HG03135 (cell line): ENCODE measurements around the gene RNF6.
"Not testable (repeated sequence)": the region's sequence is repeated elsewhere in the genome, so short reads cannot be mapped to it uniquely, and the experiment has no call there.

Source experiments
- ATAC-seq: cut with Tn5 transposase; IDR thresholded peaks from one replicate; pipeline ENCODE4 v1.9.1; 2021; ENCODE audit warnings: mild to moderate bottlenecking, moderate library complexity; ENCODE audit not compliant: unreplicated experiment

RNF6 gene

DNA sequence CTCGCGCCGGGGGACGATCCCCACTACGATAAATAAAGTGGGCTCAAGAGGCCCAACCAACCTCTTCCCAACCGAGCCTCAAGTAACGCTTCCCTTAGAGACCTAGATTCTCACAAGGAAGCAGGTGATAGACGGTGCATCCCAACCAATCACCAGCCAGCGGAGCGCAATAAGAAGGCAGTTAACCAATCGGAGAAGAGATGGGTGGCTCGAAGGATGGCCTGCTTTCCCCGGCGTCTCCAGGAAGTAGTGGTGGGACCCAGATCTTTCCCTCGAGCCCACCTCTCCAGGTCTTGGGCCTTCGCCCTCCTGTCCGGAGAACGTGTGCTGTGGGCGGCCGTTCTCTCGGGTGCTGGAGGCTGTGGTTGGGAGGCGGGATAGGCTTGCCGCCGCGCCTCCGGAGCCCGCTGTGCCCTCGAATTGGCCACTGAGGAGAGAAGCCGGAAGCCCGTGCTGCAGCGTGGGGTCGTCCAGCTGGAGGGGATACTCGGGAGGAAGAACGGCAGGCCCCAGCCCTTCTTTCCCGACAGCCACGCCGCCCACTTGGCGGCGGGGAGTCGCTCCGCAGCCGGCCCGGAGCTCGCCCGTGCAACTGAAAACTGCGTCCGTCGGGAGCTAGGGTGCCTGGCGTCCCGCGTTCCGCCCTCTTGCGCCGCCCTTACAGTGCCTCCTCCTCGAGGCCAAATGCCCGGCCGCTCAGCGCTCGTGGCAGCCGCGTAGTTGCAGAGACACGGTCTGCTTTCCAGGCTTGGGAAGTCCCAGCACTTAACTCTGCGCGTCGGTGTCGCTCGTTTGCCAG lies at the start of gene RNF6:
TSS of gene RNF6 (minus strand) at position 594 of the 799 bp plus-strand sequence. CDS start 2,665 bp downstream, outside the sequence.
- ATAC-seq: peak; percentile 97

DNA sequence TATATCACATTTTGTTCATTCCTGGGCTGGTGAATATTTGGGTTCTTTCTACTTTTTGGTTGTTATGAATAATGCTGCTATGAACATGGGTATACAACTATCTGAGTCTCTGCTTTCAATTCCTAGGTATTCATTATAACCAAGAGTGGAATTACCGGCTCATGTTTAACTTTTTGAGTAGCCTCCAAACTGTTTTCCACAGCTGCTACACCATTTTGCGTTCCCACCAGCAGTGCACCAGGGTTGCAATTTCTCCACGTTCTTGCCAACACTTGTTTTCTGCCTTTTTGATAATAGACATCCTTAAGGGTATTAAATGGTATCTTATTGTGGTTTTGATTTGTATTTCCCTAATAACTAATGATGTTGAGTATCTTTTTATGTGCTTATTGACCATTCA lies 48.6 kb upstream of the RNF6 start:
- ATAC-seq: no peak

DNA sequence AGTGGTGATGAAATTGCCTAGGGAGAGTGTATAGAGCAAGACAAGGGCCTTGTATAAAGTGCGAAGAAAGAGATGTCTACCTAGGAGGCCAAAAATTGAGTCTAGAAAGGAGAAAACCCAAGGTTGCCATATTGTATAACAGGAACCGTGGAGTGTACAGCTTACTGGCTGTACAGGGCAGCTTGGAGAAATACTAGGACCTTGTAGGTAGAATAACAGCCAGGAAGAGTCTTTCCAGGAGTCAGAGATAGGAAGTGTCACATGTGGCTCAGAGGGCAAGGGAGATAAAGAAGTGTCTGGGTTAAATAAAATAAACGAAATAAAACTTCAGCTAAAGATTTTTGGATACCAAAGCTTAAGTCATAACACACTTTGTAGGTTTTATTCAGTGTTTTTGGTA lies 44.2 kb upstream of the RNF6 start:
- ATAC-seq: no peak

- ATAC-seq: no peak
These were observed 40.0 kb upstream of the RNF6 start for GRCh38 chr13:26262156-26262555.

DNA sequence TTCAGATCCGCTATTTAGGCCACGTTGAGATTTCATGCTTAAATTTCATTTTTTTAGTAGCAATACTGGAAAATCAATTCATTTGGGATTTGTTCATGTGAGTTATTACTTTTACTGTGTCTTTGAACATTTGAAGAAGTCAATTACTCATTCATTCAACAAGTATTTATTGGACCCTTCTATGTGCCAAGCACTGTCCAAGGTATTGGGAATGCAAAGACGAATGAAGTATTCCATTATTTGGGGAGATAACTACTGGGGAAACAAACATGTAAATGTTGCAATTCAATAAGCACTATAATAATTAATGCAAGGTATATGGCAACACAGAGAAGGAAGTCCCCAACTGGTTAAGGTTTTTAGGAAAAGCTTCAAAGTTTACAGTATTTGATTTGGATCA lies 37.5 kb upstream of the RNF6 start:
- ATAC-seq: no peak

DNA sequence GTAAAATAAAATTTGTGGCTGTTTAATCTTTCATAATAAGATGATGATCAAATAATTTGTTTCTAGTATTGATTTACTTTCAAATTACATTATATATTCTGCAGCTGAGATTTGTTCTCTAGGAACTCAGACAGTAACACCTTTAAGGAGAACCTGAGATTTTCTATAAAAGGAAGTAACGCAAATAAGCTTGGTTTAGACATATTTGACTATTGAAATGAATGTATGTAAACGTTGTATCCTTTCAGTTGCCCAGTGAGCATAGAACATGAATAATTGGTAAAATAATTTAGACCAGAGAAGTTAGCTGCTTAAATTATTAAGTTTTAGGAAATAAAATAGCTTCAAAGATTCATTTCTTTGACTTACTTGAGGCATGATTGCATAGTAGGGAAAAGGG lies 34.9 kb upstream of the RNF6 start:
- ATAC-seq: no peak

- ATAC-seq: no peak
These were observed 33.7 kb upstream of the RNF6 start for GRCh38 chr13:26255691-26256277.

GRCh38 chr13:26255115-26255514 lies 33.0 kb upstream of the RNF6 start:
- no peak for ATAC-seq

DNA sequence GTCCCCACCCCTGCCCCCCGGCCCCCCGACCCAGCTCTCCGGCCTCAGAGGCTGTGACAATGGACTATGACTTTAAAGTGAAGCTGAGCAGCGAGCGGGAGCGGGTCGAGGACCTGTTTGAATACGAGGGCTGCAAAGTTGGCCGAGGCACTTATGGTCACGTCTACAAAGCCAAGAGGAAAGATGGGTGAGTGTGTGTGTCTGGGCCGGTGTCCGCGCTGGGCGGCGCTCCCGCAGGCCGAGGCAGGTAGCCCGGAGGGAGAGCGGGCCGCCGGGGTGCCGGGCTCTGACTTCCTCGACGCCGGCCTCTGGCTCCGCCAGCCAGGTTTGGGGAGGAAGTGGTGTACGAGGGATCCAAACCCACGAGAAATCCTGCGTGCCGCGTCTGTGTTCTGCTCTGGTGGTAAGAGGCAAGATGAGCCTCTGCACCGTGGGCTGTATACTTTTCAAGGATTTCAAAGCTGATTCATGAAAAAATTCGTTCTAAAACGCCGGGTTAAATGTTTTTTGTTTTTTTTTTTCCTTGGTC lies 32.5 kb upstream of the RNF6 start:
- ATAC-seq: peak; percentile 31

GRCh38 chr13:26253787-26254582 lies 31.9 kb upstream of the RNF6 start, which contains the start of gene CDK8:
CDK8 (plus strand) TSS chr13:26254129; CDS start chr13:26254642, 513 bp downstream.
- peak; percentile 89 for ATAC-seq

DNA sequence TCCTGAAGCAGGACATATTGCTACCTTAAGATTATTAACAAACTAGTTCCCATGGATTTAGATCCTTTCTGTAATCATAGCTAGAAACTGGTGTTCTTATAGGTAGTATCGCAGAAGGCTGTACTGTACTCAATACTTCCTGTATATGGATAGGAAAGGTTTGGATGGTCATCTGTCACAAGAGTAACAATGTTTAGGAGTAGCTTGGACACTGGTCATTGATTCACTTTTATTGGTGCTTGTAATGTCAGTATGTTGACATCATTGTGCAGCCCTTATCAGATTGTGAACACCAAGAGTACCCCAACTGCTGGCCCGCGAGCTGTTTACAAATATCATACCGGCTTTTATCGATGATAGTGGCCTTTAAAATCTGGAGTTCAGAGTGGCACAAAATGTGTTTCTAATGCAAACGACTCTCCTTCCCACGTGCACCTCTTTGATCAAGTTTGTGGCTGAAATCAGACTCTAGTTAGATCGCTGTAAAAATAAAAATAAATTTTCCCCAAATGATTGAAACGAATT lies 31.2 kb upstream of the RNF6 start:
- no peak for ATAC-seq

DNA sequence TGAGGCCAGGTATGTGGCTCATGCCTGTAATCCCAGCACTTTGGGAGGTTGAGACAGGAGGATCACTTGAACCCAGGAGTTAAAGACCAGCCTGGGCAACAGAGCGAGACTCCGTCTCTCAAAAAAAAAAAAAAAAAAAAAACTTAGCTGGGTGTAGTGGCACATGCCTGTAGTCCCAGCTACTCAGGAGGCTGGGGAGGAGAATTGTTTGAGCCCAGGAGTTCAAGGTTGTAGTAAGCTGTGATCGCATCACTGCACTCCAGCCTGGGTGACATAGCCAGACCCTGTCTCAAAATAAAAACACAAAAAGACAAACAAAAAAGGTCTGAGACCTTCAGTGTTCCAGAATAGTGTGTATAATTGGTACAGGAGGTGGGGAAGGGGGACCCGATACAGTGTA lies 29.9 kb upstream of the RNF6 start:
- not testable (repeated sequence) for ATAC-seq

GRCh38 chr13:26249551-26249950 lies 27.4 kb upstream of the RNF6 start:
- no peak for ATAC-seq

DNA sequence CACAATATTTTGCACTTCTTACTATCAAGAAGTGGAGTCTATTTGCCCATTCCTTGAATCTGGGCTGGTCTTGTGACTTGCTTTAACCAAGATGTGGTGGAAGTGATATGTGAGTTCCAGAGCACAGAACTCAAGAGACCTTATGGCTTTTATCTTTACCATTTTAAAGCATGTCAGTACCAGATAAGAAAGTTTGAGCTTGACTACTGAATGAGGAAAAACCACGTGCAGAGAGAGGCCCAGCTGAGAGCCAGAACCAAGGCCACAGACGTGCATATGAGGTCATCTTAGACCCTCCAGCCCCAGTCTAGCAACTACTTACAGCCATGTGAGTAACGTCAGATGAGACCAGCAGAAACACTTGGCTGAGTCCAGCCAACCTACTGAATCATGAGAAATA lies 25.5 kb upstream of the RNF6 start:
- no peak for ATAC-seq

DNA sequence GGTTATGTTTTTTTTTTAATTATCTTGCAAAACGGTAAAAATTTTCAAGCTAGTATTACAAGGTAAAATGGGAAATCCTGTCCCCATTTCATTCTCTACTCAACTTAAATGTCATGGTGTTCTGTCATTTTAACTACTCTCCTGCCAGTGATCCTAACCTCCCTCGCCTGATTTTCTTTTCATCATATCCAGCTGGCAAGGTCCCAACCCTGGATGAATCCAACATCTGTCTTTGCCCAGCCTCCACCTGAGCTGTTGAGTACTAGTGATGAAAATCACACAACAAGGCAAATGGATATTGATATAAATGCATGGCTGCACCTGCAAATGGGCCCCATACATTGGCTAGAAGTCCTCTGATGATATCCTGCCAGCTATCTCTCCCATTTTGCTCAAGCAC lies 24.9 kb upstream of the RNF6 start:
- no peak for ATAC-seq

- ATAC-seq: no peak
These were observed 24.0 kb upstream of the RNF6 start for GRCh38 chr13:26246154-26246553.

GRCh38 chr13:26236296-26236695 lies 14.2 kb upstream of the RNF6 start:
- ATAC-seq: no peak

- no peak for ATAC-seq
These were observed 8.6 kb upstream of the RNF6 start for GRCh38 chr13:26230703-26231102.

DNA sequence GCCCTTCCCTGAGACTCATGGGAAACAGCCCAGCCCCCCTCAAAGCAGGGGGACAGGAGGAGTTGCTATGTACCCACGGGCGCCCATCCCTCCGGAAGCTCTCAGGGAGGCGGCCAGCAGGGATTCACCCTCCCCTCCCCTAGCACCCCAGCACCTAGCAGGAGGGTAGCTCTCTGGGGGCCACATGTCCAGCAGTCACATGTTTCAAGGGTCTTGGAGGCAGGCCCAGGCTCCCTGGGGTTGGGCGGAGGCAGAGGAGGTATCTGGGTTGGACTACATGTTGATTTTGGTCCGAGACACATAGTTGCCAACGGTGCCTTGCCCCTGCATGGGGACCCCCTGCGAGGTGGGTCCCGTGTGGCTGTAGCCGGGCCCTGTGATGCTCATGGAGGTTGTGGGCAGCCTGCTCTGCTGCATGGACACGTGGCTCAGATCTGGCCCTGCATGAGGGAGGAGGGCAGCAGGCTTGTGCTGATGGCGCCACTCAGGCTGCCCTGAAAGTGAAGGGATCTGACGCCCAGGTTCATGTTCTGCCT lies 7.0 kb upstream of the RNF6 start:
- no peak for ATAC-seq

- ATAC-seq: no peak
These were observed 6.0 kb upstream of the RNF6 start for GRCh38 chr13:26228096-26228495.
